ENCODE measurements around the gene MYO16.

Gene MYO16

GRCh38 chr13:108677806-108678205 lies 48.4 kb downstream of the MYO16 start:
- no peak for TF ChIP-seq CTCF (IDR thresholded peaks at IDR 0.05)
- no peak for DNase-seq
- Mint-ChIP-seq H3K27me3 (ENCODE audit: low read depth, poor library complexity) (peaks cover 19% of the 10 kb centered on the region), H3K9me3 (no peaks in the 10 kb centered on the region), H3K4me3 (no peak overlapping the region), H3K36me3 (ENCODE audit: low read depth) (no peaks in the 10 kb centered on the region), H3K27ac (no peak overlapping the region), H3K4me1 (no peaks in the 10 kb centered on the region)

- no peak for DNase-seq
- Mint-ChIP-seq H3K36me3 (ENCODE audit: low read depth) (no peaks in the 10 kb centered on the region), H3K27me3 (ENCODE audit: low read depth, poor library complexity) (peaks cover 19% of the 10 kb centered on the region)
Observed at GRCh38 chr13:108680011-108680410, 50.6 kb downstream of the MYO16 start.

GRCh38 chr13:108681986-108682575 lies 52.7 kb downstream of the MYO16 start:
- H3K4me1 Mint-ChIP-seq: no peaks in the 10 kb centered on the region

More at GRCh38 chr13:108680011-108680410, 50.6 kb downstream of the MYO16 start:
- TF ChIP-seq CTCF (IDR thresholded peaks at IDR 0.05): no peak
- no peak overlapping the region for H3K27ac Mint-ChIP-seq
- H3K4me3 Mint-ChIP-seq: no peak overlapping the region
- no peaks in the 10 kb centered on the region for H3K4me1 Mint-ChIP-seq
- no peaks in the 10 kb centered on the region for H3K9me3 Mint-ChIP-seq

GRCh38 chr13:108682714-108683113 lies 53.3 kb downstream of the MYO16 start:
- Mint-ChIP-seq H3K36me3 (ENCODE audit: low read depth) (no peaks in the 10 kb centered on the region), H3K27me3 (ENCODE audit: low read depth, poor library complexity) (peaks cover 16% of the 10 kb centered on the region), H3K4me3 (no peak overlapping the region), H3K9me3 (no peaks in the 10 kb centered on the region), H3K27ac (no peak overlapping the region), H3K4me1 (no peaks in the 10 kb centered on the region)
- no peak for TF ChIP-seq CTCF (IDR thresholded peaks at IDR 0.05)
- DNase-seq: no peak

More at GRCh38 chr13:108681986-108682575, 52.7 kb downstream of the MYO16 start:
- Mint-ChIP-seq H3K27ac (no peak overlapping the region), H3K4me3 (no peak overlapping the region), H3K9me3 (no peaks in the 10 kb centered on the region), H3K36me3 (ENCODE audit: low read depth) (no peaks in the 10 kb centered on the region), H3K27me3 (ENCODE audit: low read depth, poor library complexity) (peaks cover 16% of the 10 kb centered on the region)
- TF ChIP-seq CTCF (IDR thresholded peaks at IDR 0.05): no peak
- no peak for DNase-seq

GRCh38 chr13:108686027-108686426 lies 56.6 kb downstream of the MYO16 start:
- Mint-ChIP-seq H3K27ac (no peak overlapping the region), H3K4me3 (no peak overlapping the region), H3K9me3 (no peaks in the 10 kb centered on the region), H3K4me1 (no peaks in the 10 kb centered on the region), H3K27me3 (ENCODE audit: low read depth, poor library complexity) (peaks cover 5% of the 10 kb centered on the region), H3K36me3 (ENCODE audit: low read depth) (no peaks in the 10 kb centered on the region)
- no peak for TF ChIP-seq CTCF (IDR thresholded peaks at IDR 0.05)
- no peak for DNase-seq

- no peak overlapping the region for H3K4me3 Mint-ChIP-seq
- DNase-seq: no peak
- no peak overlapping the region for H3K27ac Mint-ChIP-seq
- H3K4me1 Mint-ChIP-seq: no peaks in the 10 kb centered on the region
- H3K9me3 Mint-ChIP-seq: no peaks in the 10 kb centered on the region
- H3K27me3 Mint-ChIP-seq (ENCODE audit: low read depth, poor library complexity): no peaks in the 10 kb centered on the region
- no peak for TF ChIP-seq CTCF (IDR thresholded peaks at IDR 0.05)
- no peaks in the 10 kb centered on the region for H3K36me3 Mint-ChIP-seq (ENCODE audit: low read depth)
Observed at GRCh38 chr13:108690726-108691125, 61.3 kb downstream of the MYO16 start.

All from nephron progenitor cell (in vitro differentiated cells).